ENCODE data around the gene ZNF524. TPM values are rescaled to one million over a fixed set of nuclear protein-coding genes. Genes with fewer than 3 reads are reported as not detected.
A peak's percentile ranks its signal among the peaks of the same experiment; 100 is the strongest.

Gene ZNF524
- total RNA-seq, 4 donors from 2014 or later: 30.3 to 45.2 (median 44.4) TPM

- H3K4me1 ChIP-seq: peaks cover 0 to 30% (median 10%) of the 10 kb centered on the region in 4 donors
- no peaks in the 10 kb centered on the region for H3K9me3 ChIP-seq
- peaks cover 0 to 20% (median 0%) of the 10 kb centered on the region in 3 donors for H3K36me3 ChIP-seq
- no peaks in the 10 kb centered on the region for H3K27me3 ChIP-seq
- peak overlapping the region; percentile 96 to 98 (median 96) for H3K27ac ChIP-seq
- TF ChIP-seq CTCF (IDR thresholded peaks at IDR 0.05) (no peak), POLR2A (IDR thresholded peaks at IDR 0.05) (no peak)
- no peak for DNase-seq
- H3K4me3 ChIP-seq: peak overlapping the region; percentile 61 to 99 (median 72)
Measured at GRCh38 chr19:55600662-55601028, 557 bp downstream of the ZNF524 start.

GRCh38 chr19:55601084-55601483 is 996 bp downstream of the ZNF524 start:
- DNase-seq: no peak
- TF ChIP-seq CTCF (IDR thresholded peaks at IDR 0.05): no peak
- TF ChIP-seq POLR2A (IDR thresholded peaks at IDR 0.05): no peak
- H3K27ac ChIP-seq: peak overlapping the region; percentile 96 to 98 (median 96)

GRCh38 chr19:55602104-55603001 is 2.3 kb downstream of the ZNF524 start:
- no peak for DNase-seq
- H3K4me1 ChIP-seq: peaks cover 0 to 40% (median 14%) of the 10 kb centered on the region in 4 donors
- H3K27ac ChIP-seq: no peak overlapping the region
- H3K36me3 ChIP-seq: peaks cover 0 to 3% (median 0%) of the 10 kb centered on the region in 3 donors
- H3K4me3 ChIP-seq: no peak overlapping the region
- TF ChIP-seq CTCF (IDR thresholded peaks at IDR 0.05) (no peak), POLR2A (IDR thresholded peaks at IDR 0.05) (no peak)
- no peaks in the 10 kb centered on the region for H3K27me3 ChIP-seq
- H3K9me3 ChIP-seq: no peaks in the 10 kb centered on the region

More at GRCh38 chr19:55601084-55601483, 996 bp downstream of the ZNF524 start:
- H3K4me3 ChIP-seq: peak overlapping the region; percentile 61 to 99 (median 72)
- no peaks in the 10 kb centered on the region for H3K27me3 ChIP-seq
- peaks cover 0 to 32% (median 10%) of the 10 kb centered on the region in 4 donors for H3K4me1 ChIP-seq
- H3K9me3 ChIP-seq: no peaks in the 10 kb centered on the region
- H3K36me3 ChIP-seq: peaks cover 0 to 16% (median 0%) of the 10 kb centered on the region in 3 donors

GRCh38 chr19:55603115-55603514 is 3.0 kb downstream of the ZNF524 start:
- H3K27me3 ChIP-seq: no peaks in the 10 kb centered on the region
- no peak overlapping the region for H3K4me3 ChIP-seq
- no peak for DNase-seq
- H3K9me3 ChIP-seq: no peaks in the 10 kb centered on the region
- H3K27ac ChIP-seq: no peak overlapping the region
- TF ChIP-seq POLR2A (IDR thresholded peaks at IDR 0.05): no peak
- no peak for TF ChIP-seq CTCF (IDR thresholded peaks at IDR 0.05)
- peaks cover 0 to 40% (median 14%) of the 10 kb centered on the region in 4 donors for H3K4me1 ChIP-seq
- H3K36me3 ChIP-seq: no peaks in the 10 kb centered on the region

GRCh38 chr19:55603581-55604292 is 3.6 kb downstream of the ZNF524 start:
- Histone ChIP-seq H3K4me1 (peaks cover 0 to 40% (median 14%) of the 10 kb centered on the region in 4 donors), H3K9me3 (no peaks in the 10 kb centered on the region), H3K4me3 (no peak overlapping the region), H3K36me3 (no peaks in the 10 kb centered on the region), H3K27ac (peak overlapping the region in 2 of 4 donors; percentile 96 to 99), H3K27me3 (no peaks in the 10 kb centered on the region)
- TF ChIP-seq POLR2A (IDR thresholded peaks at IDR 0.05) (no peak), CTCF (IDR thresholded peaks at IDR 0.05) (no peak)
- no peak for DNase-seq
